Stimulated activated CD8-positive, alpha-beta memory T cell treated with anti-CD3 and anti-CD28 coated beads, Interleukin-12 subunit alpha, Interleukin-12 subunit beta, amount 100 ng/mL, for 1 hour (primary cell): ENCODE data around the gene SPDYA.

Source experiments
- DNase-seq: peaks from one replicate; pipeline ENCODE4 v3.0.0-alpha.2; 2020; ENCODE audit warnings: low read depth

The SPDYA gene

DNA sequence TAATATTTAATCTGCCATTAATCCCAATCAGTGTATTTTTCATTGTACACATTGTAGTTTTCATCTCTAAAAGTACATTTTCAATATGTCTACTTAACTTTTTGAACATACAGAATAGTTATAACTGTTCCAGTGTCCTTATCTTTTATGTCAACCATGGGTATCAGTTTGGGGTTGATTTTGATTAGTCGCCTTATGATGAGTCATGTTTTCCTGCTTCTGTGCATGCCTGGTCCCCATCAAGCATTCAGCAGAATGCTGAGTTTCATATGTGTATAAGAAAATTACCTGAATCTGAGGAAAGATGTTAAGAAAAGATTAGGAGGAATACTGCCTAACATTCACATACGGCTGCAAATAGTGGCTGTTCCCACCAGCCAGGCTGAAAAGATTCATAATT, 17.7 kb downstream of the SPDYA start:
- no peak for DNase-seq

DNA sequence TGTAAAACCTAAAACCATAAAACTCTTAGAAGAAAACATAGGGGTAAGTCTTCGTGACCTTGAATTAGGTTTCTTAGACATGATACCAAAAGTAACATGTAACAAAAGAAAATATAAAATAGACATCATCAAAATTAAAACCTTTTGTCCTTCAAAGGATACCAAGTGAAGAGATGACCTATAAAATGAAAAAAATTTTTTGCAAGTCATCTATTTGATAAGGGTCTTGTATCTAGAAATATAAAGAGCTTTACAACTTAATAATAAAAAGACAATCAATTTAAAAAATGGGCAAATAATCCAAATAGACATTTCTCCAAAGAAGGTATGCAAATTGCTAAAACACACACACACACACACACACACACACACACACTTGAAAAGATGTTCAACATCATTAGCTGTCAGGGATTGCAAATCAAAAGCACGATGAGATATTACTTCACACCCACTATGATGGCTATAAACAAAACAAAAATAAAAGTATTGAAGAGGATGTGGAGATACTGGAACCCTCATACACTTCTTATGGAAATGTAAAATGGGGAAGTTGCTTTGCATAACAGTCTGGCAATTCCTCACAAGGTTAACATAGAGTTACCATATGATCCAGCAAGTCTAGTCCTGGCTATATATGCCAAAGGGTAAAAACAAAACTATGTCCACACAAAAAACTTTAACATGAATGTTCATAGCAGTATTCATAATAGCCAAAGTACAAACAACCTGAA, 23.3 kb downstream of the SPDYA start:
- DNase-seq = no peak

DNA sequence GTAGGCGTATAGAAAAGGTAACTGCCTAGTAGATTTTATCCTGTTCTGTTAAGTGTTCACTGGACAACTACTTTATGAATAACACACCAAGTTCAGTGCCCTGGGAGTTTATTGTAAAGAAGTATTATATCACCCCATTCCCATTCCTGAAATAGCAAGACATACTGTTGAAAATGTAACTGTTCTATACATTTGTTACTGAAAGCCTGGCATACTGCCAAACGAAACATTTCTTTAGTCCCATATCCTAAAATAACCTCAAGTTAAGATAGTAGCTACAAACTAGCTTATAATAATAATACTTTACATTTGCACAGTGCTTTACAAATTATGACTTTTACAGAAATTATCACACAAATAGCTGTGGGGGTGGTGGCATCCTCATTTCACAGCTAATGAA, 25.1 kb downstream of the SPDYA start:
- DNase-seq = no peak

DNA sequence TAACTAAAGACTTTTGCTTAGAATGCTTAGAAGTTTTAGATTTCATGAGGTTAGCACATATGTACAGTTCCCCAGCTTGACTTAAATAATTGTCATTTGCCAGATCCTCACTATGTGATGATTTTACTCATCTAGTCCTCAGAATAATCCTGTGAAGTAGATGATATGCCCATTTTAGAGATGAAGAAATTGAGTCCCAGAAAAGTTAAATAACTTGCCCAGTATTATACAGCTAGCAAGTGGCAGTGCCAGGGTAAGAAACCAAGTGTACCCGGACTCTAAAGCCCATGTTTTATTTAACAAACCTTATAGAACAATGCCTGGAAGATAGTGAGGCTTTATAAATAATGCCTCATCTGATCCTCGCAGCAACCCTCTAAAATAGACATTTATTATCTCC, 28.3 kb downstream of the SPDYA start:
- DNase-seq = no peak

DNA sequence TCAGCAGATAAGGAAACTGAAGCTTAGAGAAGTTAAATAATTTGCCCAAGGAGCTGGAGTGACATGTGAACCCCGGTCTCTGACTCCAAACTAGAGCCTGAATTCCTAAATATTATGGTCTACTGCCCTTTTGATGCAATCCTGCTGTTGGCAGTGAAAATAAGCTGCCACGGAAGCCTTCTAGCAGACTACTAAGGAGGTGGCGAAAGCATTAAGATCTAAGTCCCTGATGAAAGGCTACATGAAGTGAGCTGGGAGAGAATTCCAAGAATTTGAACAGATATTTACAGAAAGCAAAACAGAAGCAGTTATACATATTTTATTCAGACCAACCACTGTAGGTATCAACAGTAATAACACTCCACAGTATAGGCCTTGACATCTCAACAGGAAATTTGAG, 31.4 kb downstream of the SPDYA start:
- DNase-seq = no peak

DNA sequence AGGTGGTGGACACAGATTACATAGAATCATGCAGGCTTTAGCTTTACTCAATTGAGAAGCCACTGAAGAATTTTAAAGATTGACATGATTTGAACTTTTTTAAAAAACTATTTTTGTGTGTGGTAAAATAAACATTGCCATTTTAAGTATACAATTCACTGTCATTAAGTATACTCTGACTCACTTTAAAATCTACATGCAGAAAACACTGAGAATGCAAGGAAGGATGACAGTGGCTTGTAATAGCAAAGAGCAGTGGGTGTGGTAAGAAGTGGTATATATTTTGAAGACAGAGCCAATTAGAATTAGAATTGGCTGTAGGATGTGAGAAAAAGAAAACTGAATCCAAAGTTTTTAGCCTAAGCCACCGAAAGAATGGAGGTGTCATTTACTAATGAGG, 44.6 kb downstream of the SPDYA start:
- DNase-seq = no peak

DNA sequence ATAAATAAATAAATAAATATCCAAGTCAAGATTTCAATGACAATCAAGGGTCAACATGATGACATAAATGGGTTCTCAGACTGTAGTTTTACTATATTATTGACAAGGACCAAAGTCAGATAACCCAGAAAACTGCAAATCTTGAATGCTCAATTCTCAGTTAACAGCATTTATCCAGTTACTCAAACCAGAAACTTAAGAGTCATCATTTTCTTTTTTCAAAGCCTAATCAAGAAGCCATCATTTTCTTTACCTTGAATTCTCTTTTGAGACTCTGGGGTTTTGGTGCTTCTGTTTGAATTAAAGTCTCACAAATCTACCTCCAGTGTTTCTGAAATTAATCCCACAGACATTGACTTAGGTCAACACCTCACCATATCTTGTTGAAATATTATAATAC, 45.3 kb downstream of the SPDYA start:
- no peak for DNase-seq

DNA sequence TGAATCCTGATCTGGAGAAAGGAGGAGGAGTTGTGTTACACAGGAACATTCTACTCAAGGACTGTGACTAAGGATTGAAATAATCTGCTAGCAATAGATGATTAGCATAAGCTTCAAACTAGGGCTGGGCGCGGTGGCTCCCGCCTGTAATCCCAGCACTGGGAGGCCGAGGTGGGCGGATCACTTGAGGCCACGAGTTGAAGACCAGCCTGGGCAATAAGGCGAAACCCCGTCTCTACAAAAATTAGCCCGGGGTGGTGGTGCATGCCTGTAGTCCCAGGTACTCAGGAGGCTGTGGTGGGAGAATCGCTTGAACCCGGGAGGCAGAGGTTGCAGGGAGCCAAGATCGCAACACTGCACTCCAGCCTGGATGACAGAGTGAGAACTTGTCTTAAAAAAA, 58.0 kb downstream of the SPDYA start:
- no peak for DNase-seq

DNA sequence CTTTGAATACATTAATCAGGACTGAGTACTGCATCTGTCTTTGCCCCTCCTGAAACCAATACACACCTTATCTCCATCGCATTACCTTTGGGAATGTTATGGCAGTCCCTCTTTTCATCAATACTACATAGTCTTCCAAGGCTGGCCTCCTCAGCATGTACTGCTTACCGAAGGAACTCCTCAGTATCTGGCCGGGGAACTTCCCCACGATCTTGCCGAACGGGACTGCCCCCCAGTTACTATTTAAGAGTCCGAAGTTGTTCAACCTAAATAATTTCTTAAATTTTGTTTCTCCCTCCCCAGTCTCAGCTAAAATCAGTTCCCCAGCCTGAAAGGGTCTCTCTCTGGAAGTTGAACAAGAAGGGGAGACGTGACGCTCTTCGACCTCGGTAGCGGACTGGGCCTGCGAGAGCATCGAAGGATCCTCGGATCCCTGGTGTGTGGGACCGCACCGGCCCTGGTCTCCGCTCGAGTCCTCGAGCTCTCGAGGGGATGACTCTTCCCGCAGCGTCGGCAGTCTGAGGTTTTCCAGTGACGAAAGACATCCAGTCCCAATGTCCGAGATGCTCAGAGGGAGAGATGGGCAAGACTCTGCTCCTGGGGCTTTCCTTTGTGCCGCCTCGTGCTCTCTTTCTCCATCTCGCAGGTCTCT, 59.0 kb downstream of the SPDYA start:
- DNase-seq = no peak

DNA sequence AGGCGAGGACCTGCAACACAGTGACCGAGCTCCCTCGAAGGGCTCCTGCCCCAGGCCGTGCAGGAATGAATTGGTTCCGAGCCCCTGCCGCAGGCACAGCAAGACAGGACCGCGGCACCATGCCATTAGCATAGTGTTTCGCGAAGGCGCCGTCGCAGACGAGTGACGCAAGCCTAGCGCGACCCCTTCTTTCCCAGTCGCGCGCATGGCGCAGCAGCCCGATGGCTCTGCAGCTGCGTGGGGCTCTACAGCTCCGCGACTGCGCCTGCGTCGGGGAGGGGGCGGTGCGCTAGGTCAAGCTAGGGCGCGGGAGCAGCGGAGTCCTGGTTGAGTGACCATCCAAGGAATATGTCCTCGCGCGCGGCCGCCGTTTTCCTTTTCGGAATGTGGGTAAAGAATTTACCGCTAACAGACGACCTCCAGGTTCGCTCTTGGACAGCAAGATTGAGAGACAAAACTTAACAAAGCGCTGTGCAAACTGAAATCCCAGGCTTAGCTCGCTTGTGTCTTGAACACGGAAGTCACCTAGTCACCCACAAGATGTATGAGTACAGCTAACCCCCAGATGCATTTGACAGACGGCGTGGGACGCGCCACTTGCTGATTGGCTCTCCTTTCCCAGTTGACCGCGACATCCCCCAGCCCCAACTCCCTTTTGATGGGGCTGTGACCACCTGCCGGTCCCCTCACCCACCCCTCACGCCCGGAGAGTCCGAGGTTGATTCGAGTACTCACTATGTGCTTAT, 59.7 kb downstream of the SPDYA start, which contains the start of gene TRMT61B:
TSS of gene TRMT61B (minus strand) at position 164 of the 746 bp plus-strand sequence. CDS start at position 132, 32 bp downstream.
- DNase-seq = peak; percentile 96

DNA sequence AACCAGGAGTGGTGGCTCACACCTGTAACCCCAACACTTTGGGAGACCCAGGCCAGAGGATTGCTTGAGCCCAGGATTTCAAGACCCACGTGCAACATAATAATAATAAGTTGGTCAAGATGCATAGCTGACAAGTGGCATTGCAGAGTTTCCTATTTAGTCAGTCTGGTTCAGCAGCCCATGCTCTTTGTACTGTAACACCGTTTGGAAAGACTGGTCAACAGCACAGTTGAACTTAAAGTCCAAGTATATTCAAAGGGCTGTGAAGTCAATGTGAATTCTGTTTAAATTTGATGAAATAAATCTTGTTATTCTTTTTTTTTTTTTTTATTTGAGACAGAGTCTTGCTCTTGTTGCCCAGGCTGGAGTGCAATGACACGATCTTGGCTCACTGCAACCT, 61.0 kb downstream of the SPDYA start:
- DNase-seq = no peak

DNA sequence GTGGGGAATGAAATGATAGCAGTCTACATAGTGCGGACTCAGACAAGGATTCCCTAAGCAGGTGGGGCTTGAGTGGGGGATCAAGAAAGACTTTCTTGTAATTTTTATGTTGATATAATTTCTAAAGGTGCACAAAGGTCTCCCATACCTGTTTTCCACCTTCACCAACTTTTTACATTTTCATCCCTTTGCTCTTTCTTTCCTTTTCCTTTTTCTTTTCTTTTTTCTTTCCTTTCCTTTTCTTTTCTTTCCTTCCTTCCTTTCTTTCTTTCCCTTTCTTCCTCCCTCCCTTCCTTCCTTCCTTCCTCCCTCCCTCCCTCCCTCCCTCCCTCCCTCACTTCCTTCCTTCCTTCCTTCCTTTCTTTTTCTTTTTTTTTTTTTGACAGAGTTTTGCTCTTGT, 69.6 kb downstream of the SPDYA start:
- DNase-seq = no peak

DNA sequence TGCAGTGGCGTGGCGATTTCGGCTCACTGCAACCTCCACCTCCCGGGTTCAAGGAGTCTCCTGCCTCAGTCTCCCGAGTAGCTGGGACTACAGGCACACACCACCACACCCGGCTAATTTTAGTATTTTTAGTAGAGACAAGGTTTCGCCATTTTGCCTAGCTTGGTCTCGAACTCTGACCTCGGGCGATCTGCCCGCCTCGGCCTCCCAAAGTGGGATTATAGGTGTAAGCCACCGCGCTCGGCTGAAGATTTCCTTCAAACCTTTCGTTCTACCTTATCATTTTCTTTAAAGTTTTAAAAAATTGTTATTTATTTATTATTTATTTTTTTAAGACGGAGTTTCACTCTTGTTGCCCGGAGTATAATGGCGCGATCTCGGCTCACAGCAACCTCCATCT, 82.9 kb downstream of the SPDYA start:
- DNase-seq = no peak

DNA sequence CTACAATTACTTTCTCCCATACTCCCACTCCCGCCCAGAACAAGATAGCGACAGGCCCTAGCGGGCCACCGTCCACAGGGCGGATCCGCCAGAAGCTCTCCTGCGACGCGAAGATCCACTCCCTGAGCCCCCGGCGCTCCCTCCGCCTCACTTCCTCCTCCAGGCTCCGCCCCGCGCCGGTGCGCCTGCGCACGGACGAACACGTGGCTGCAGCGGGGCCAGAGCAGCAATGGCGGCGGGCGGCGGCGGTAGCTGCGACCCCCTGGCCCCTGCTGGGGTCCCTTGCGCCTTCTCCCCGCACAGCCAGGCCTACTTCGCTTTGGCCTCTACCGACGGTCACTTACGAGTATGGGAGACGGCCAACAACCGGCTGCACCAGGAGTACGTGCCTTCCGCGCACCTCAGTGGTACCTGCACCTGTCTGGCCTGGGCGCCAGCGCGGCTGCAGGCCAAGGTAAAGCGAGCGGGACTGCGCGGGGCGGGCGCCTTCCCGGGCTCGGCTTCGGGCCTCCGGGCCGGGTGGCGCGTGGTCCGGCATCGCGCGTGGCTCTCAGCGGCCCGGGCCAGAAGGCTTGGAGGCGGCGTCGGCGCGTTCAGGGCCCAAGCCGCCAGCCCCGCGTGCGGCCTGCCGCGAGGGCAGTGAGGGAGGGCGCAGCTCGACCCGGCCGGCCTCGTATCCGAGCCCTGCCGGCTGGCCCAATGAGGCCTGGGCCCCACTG, 84.0 kb downstream of the SPDYA start, which contains the start of gene WDR43:
TSS of gene WDR43 (plus strand) at position 198 of the 719 bp plus-strand sequence. CDS start at position 230, 32 bp downstream.
- DNase-seq = peak; percentile 97

DNA sequence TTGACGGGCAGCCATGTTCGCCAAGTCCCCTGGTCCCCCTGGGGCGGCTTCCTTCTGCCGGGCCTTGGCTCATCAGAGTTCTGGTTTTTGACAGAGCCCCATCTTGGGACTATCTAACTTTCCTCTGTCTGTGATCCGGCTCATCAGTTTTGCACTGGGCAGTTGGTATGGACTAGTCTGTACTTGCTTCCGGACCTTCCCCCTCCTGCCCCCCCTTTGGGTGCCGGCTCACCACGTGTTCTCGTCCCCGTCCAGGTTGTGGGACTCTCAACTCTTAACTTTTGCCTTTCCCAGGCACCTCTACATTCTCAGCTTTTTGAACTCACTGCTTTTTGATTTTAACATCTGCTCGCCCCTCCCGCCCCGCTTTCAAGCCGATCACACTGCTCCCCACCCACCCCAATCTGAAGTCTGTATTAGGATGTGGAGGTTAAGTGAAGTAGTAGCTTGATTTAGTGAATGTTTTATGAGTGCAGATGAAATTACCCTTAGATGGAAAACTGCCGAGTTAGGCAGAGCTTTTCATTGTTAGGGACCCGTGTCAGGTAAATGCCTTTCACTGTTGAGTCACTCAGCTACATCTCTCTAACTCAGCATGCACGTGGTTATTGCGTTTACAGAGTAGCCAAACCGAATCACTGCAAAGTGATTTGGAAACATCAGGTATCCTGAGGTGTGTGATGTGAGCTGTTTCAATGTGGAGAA, 84.7 kb downstream of the SPDYA start:
- peak; percentile 6 for DNase-seq

DNA sequence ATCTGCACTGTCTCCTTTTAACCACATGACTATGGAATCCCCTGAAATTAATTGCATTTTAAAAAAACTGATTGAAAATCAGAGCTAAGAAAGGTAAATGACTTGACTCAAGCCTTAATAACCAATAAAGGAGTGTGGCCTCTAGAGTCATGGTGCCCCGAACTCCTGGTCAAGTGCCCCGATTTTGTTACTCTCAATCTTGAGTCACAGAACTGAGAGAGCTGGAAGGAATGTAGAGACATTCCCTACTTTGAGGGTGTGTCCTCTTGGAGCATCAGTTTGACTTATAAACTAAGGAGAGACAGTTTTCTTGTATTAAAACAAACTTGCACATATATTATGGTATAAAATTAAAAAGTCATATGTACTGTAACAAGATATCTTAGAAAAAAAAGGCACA, 86.3 kb downstream of the SPDYA start:
- DNase-seq = no peak

DNA sequence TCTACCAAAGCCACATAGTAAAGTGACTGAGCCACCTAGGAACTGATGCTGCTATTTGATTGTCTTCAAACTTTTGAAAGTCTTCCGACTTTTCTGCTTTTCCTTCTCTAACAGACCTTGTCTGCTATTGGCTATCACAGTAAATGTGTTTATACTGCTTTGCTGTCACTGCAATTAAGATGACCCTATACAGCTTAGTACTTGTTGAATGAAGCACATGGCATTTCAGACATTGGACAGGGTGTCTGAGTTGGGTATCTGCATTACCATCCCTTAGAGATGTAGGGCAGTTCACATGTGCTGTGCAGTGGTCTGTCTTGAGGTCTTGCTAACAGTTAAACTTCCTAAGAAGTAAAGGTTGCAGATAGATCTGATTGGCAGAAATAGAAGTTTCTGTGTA, 87.4 kb downstream of the SPDYA start:
- DNase-seq = no peak
